Ishikawa (cell line): ENCODE results near the gene TGM5.

Experiments used
- CEBPB ChIP-seq: IDR thresholded peaks from 2 replicates; pipeline ENCODE4 v1.6.1; 2012
- CREB1 ChIP-seq: IDR thresholded peaks from 2 replicates; pipeline ENCODE4 v1.6.1; 2012; ENCODE audit warnings: low read depth
- EGR1 ChIP-seq: IDR thresholded peaks from 2 replicates; pipeline ENCODE4 v1.6.1; 2012
- EP300 ChIP-seq: IDR thresholded peaks from 2 replicates; pipeline ENCODE4 v1.6.1; 2012; ENCODE audit warnings: borderline replicate concordance
- FOXM1 ChIP-seq: IDR thresholded peaks from 2 replicates; pipeline ENCODE4 v1.6.1; 2012; ENCODE audit warnings: low read depth, borderline replicate concordance
- NFIC ChIP-seq: IDR thresholded peaks from 2 replicates; pipeline ENCODE4 v1.6.1; 2012
- RAD21 ChIP-seq: IDR thresholded peaks from 2 replicates; pipeline ENCODE4 v1.6.1; 2012; ENCODE audit warnings: low read depth
- REST ChIP-seq: IDR thresholded peaks from 2 replicates; pipeline ENCODE4 v1.6.1; 2012; ENCODE audit warnings: low read depth, mild to moderate bottlenecking
- TAF1 ChIP-seq: IDR thresholded peaks from 2 replicates; pipeline ENCODE4 v1.6.1; 2012; ENCODE audit warnings: low read depth, mild to moderate bottlenecking
- TCF12 ChIP-seq: IDR thresholded peaks from 2 replicates; pipeline ENCODE4 v1.6.1; 2012; ENCODE audit warnings: low read depth
- TEAD4 ChIP-seq: IDR thresholded peaks from 2 replicates; pipeline ENCODE4 v1.6.1; 2012
- USF1 ChIP-seq: IDR thresholded peaks from 2 replicates; pipeline ENCODE4 v1.6.1; 2012
- YY1 ChIP-seq: IDR thresholded peaks from 2 replicates; pipeline ENCODE4 v1.6.1; 2012; ENCODE audit warnings: low read depth
- ZBTB7A ChIP-seq: IDR thresholded peaks from 2 replicates; pipeline ENCODE4 v1.6.1; 2012; ENCODE audit warnings: low read depth
- TF ChIP-seq, protein P1 (sequence below): IDR thresholded peaks from 2 replicates; pipeline ENCODE4 v1.6.1; 2012

TGM5 gene

GRCh38 chr15:43237842-43238470 is 28.8 kb downstream of the TGM5 start:
- TF ChIP-seq TCF12 (no peak), YY1 (no peak), CEBPB (no peak), RAD21 (no peak), TAF1 (no peak), TEAD4 (no peak), FOXM1 (no peak), ZBTB7A (no peak), NFIC (no peak), USF1 (no peak), REST (no peak), EP300 (no peak), CREB1 (no peak), EGR1 (no peak)
- TF ChIP-seq, protein P1, sequence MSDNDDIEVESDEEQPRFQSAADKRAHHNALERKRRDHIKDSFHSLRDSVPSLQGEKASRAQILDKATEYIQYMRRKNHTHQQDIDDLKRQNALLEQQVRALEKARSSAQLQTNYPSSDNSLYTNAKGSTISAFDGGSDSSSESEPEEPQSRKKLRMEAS = no peak

GRCh38 chr15:43235536-43235935 is 31.2 kb downstream of the TGM5 start:
- TF ChIP-seq FOXM1 (no peak), REST (no peak), CEBPB (no peak), NFIC (no peak), CREB1 (no peak), ZBTB7A (no peak), TCF12 (no peak), EP300 (no peak), USF1 (no peak), TAF1 (no peak)
- TF ChIP-seq, protein P1 = no peak

GRCh38 chr15:43232289-43232874 is 34.3 kb downstream of the TGM5 start:
- TF ChIP-seq TCF12 = no peak
- no peak for TF ChIP-seq NFIC
- no peak for TF ChIP-seq EGR1
- TF ChIP-seq FOXM1 = no peak
- no peak for TF ChIP-seq RAD21
- TF ChIP-seq ZBTB7A = no peak
- TF ChIP-seq EP300 = no peak
- TF ChIP-seq REST = no peak
- TF ChIP-seq CEBPB = no peak
- no peak for TF ChIP-seq TAF1
- TF ChIP-seq, protein P1 = no peak
- TF ChIP-seq CREB1 = no peak
- no peak for TF ChIP-seq TEAD4
- TF ChIP-seq USF1 = no peak
- TF ChIP-seq YY1 = no peak

DNA sequence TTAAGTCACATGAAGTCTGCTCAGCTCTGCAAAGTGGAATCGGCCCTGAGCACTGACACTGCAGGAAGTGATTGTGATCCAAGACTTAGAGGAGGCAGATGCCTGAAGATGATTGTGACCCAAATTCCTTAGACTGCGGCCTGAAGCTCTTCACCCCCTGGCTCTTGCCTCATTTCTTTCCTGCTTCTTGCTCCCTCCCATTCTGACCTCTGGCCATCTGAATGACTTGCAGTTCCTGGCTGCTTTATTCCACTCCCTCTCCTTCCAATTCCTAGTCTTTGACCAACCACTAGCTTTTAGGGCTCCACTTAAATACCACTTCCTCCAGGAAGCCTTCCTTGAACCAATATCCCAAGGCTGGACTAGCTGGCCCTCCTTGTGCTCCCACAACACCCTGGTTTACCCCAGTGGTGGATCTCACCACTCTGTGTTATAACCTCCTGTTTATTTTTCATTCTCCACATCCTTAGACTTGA is 36.0 kb downstream of the TGM5 start:
- TF ChIP-seq TEAD4 (no peak), TCF12 (no peak), ZBTB7A (no peak), NFIC (no peak), USF1 (no peak), CREB1 (no peak), CEBPB (no peak), YY1 (no peak), EGR1 (no peak), FOXM1 (no peak), TAF1 (no peak), REST (no peak), RAD21 (no peak), EP300 (no peak)
- TF ChIP-seq, protein P1 = no peak
